HL-60 (cell line): ENCODE data around the gene NEK8.

Experiments used
- CTCF ChIP-seq: IDR thresholded peaks from one replicate; pipeline ENCODE4 v1.5.1; 2011; ENCODE audit warnings: low read length, control low read depth, inconsistent platforms; ENCODE audit not compliant: insufficient read depth
- GABPA ChIP-seq: IDR thresholded peaks from 2 replicates; pipeline ENCODE4 v1.6.1; 2012; ENCODE audit warnings: low read depth
- POLR2AphosphoS5 ChIP-seq: IDR thresholded peaks from 2 replicates; pipeline ENCODE4 v1.6.1; 2012; ENCODE audit warnings: low read depth
- TF ChIP-seq, protein P1 (sequence below): IDR thresholded peaks from 2 replicates; pipeline ENCODE4 v1.6.1; 2012; ENCODE audit warnings: low read depth; ENCODE audit not compliant: insufficient replicate concordance

- TF ChIP-seq CTCF (no peak), POLR2AphosphoS5 (no peak), GABPA (no peak)
- TF ChIP-seq, protein P1, sequence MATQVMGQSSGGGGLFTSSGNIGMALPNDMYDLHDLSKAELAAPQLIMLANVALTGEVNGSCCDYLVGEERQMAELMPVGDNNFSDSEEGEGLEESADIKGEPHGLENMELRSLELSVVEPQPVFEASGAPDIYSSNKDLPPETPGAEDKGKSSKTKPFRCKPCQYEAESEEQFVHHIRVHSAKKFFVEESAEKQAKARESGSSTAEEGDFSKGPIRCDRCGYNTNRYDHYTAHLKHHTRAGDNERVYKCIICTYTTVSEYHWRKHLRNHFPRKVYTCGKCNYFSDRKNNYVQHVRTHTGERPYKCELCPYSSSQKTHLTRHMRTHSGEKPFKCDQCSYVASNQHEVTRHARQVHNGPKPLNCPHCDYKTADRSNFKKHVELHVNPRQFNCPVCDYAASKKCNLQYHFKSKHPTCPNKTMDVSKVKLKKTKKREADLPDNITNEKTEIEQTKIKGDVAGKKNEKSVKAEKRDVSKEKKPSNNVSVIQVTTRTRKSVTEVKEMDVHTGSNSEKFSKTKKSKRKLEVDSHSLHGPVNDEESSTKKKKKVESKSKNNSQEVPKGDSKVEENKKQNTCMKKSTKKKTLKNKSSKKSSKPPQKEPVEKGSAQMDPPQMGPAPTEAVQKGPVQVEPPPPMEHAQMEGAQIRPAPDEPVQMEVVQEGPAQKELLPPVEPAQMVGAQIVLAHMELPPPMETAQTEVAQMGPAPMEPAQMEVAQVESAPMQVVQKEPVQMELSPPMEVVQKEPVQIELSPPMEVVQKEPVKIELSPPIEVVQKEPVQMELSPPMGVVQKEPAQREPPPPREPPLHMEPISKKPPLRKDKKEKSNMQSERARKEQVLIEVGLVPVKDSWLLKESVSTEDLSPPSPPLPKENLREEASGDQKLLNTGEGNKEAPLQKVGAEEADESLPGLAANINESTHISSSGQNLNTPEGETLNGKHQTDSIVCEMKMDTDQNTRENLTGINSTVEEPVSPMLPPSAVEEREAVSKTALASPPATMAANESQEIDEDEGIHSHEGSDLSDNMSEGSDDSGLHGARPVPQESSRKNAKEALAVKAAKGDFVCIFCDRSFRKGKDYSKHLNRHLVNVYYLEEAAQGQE: no peak
Observed at GRCh38 chr17:28765038-28765437, 36.5 kb downstream of the NEK8 start.
